ENCODE results near the gene POMC.
"Not testable (repeated sequence)": the region's sequence is repeated elsewhere in the genome, so short reads cannot be mapped to it uniquely, and the experiment has no call there.

POMC gene

GRCh38 chr2:25132299-25132635, 36.1 kb downstream of the POMC start:
- no peak for DNase-seq

- DNase-seq: peak; percentile 35
Measured at GRCh38 chr2:25131567-25132298, 36.6 kb downstream of the POMC start.

GRCh38 chr2:25131253-25131566, 37.2 kb downstream of the POMC start:
- no peak for DNase-seq

GRCh38 chr2:25129901-25130520, 38.4 kb downstream of the POMC start:
- DNase-seq: no peak

GRCh38 chr2:25127646-25128045, 40.7 kb downstream of the POMC start:
- DNase-seq: no peak

- DNase-seq: not testable (repeated sequence)
Measured at GRCh38 chr2:25127071-25127470, 41.3 kb downstream of the POMC start.

GRCh38 chr2:25125976-25126375, 42.4 kb downstream of the POMC start:
- no peak for DNase-seq

- no peak for DNase-seq
Measured at GRCh38 chr2:25125189-25125588, 43.2 kb downstream of the POMC start.

GRCh38 chr2:25123682-25124081, 44.7 kb downstream of the POMC start:
- no peak for DNase-seq

GRCh38 chr2:25122367-25122766, 46.0 kb downstream of the POMC start:
- no peak for DNase-seq

- DNase-seq: no peak
Measured at GRCh38 chr2:25119263-25119662, 49.1 kb downstream of the POMC start.

- DNase-seq: no peak
Measured at GRCh38 chr2:25116956-25117355, 51.4 kb downstream of the POMC start.

- no peak for DNase-seq
Measured at GRCh38 chr2:25115902-25116301, 52.5 kb downstream of the POMC start.

GRCh38 chr2:25115249-25115883, 53.0 kb downstream of the POMC start:
- no peak for DNase-seq

GRCh38 chr2:25112113-25112512, 56.3 kb downstream of the POMC start:
- no peak for DNase-seq

All from right hindlimb (tissue), 1 donor.